GM21515 (cell line): ENCODE data around the gene CLDN20.
"Not testable (repeated sequence)": the region's sequence is repeated elsewhere in the genome, so short reads cannot be mapped to it uniquely, and the experiment has no call there.

Experiments
- ATAC-seq: cut with Tn5 transposase; IDR thresholded peaks from one replicate; pipeline ENCODE4 v1.9.1; 2021; ENCODE audit not compliant: unreplicated experiment

The CLDN20 gene

GRCh38 chr6:155268088-155268867 is 4.5 kb downstream of the CLDN20 start:
- not testable (repeated sequence) for ATAC-seq

- ATAC-seq, result no peak
These were observed 6.0 kb downstream of the CLDN20 start for GRCh38 chr6:155269765-155270164.

- no peak for ATAC-seq
These were observed 6.8 kb downstream of the CLDN20 start for GRCh38 chr6:155270561-155271091.

GRCh38 chr6:155271145-155271544 is 7.3 kb downstream of the CLDN20 start:
- no peak for ATAC-seq

- no peak for ATAC-seq
These were observed 8.8 kb downstream of the CLDN20 start for GRCh38 chr6:155272353-155273232.

GRCh38 chr6:155273431-155273830 is 9.6 kb downstream of the CLDN20 start:
- no peak for ATAC-seq

DNA sequence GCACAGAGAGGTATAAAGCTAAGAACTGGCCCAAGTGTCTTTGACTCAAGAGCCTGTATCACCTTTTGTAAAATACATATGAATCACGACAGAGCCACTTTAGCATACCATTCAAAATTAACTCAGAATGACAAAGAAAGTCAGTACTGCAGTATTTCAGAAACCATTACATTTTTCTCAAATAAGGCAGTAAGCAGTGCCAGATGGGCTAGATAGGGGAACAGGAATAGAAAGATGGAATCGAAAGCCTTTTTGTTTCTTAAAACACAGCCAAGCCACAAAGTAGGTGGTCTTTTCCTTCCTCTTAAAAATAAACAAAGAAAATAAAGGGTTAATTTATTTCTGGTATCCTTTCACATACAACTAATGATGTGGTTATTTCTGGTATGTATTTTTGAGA is 10.3 kb downstream of the CLDN20 start:
- ATAC-seq, result no peak

GRCh38 chr6:155274533-155274932 is 10.7 kb downstream of the CLDN20 start:
- no peak for ATAC-seq

DNA sequence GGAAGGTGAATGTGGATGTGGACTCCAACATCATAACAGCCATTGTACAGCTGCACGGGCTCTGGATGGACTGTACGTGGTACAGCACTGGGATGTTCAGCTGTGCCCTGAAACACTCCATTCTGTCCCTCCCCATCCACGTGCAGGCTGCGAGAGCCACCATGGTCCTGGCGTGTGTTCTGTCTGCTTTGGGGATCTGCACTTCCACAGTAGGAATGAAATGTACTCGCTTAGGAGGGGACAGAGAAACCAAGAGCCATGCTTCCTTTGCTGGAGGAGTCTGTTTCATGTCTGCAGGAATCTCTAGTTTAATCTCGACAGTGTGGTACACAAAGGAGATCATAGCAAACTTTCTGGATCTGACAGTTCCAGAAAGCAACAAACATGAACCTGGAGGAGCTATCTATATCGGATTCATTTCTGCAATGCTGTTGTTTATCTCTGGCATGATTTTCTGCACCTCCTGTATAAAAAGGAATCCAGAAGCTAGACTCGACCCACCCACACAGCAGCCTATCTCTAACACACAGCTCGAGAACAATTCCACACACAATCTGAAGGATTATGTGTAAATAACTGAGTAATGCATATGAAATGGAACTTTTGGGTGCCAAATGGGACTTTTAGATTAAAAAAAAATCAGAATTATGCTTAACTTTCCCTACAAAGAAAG is 12.1 kb downstream of the CLDN20 start:
- no peak for ATAC-seq

GRCh38 chr6:155276638-155277037 is 12.8 kb downstream of the CLDN20 start:
- ATAC-seq, result no peak

- ATAC-seq, result no peak
These were observed 14.7 kb downstream of the CLDN20 start for GRCh38 chr6:155278319-155279049.

- no peak for ATAC-seq
These were observed 21.0 kb downstream of the CLDN20 start for GRCh38 chr6:155284775-155285174.

- no peak for ATAC-seq
These were observed 23.9 kb downstream of the CLDN20 start for GRCh38 chr6:155287762-155288161.

- ATAC-seq, result no peak
These were observed 26.7 kb downstream of the CLDN20 start for GRCh38 chr6:155290491-155290890.

- ATAC-seq, result no peak
These were observed 27.5 kb downstream of the CLDN20 start for GRCh38 chr6:155291291-155291690.

- no peak for ATAC-seq
These were observed 28.9 kb downstream of the CLDN20 start for GRCh38 chr6:155292711-155293110.

DNA sequence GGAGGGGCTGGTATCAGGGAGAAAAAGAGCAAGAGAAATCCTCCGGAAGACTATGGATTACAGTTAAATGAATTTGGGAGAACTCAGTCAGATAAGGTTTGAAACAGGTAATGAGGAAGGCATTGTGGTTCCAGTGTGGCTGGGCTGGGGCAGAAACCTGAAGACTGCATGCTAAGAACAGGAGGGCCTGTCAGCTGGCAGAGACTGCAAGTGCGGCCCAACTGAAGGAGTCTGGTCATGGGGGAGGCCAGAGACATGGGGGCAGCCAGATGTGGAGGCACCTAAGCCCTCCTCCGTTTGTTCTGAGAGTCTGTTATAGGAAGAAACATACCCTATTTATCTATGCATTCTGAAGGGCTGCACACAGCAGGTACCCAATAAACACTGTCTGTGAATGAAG is 33.9 kb downstream of the CLDN20 start:
- no peak for ATAC-seq

- no peak for ATAC-seq
These were observed 38.1 kb downstream of the CLDN20 start for GRCh38 chr6:155301867-155302266.

GRCh38 chr6:155303361-155303870 is 39.6 kb downstream of the CLDN20 start:
- ATAC-seq, result no peak

- no peak for ATAC-seq
These were observed 43.1 kb downstream of the CLDN20 start for GRCh38 chr6:155306958-155307357.
